GM12872 (cell line): ENCODE measurements around the gene ITSN1.

ENCODE experiments used
- CTCF ChIP-seq: IDR thresholded peaks from 3 replicates; pipeline ENCODE4 v1.5.1; 2011; ENCODE audit warnings: low read depth, mild to moderate bottlenecking, low read length, moderate library complexity; ENCODE audit not compliant: insufficient read depth

Gene ITSN1

GRCh38 chr21:33663241-33663640, 20.9 kb downstream of the ITSN1 start:
- no peak for TF ChIP-seq CTCF

GRCh38 chr21:33664135-33664534, 21.8 kb downstream of the ITSN1 start:
- no peak for TF ChIP-seq CTCF

- TF ChIP-seq CTCF: no peak
These were observed 23.9 kb downstream of the ITSN1 start for GRCh38 chr21:33666153-33666552.

GRCh38 chr21:33667636-33668035, 25.3 kb downstream of the ITSN1 start:
- TF ChIP-seq CTCF: no peak

GRCh38 chr21:33668180-33668579, 25.9 kb downstream of the ITSN1 start:
- TF ChIP-seq CTCF: no peak

- no peak for TF ChIP-seq CTCF
These were observed 26.3 kb downstream of the ITSN1 start for GRCh38 chr21:33668620-33669019.

GRCh38 chr21:33670076-33670978, 28.0 kb downstream of the ITSN1 start:
- no peak for TF ChIP-seq CTCF
